IMR-90 (cell line): Measurements from ENCODE around the gene HS3ST6. TPM values are rescaled to one million over a fixed set of nuclear protein-coding genes. Genes with fewer than 3 reads are reported as not detected.

Experiments used
- ATAC-seq: fragments of 200-7000 bp; cut with Tn5 transposase; 2 replicates; pipeline ENCODE4 v1.9.1; 2020; ENCODE audit warnings: low read depth, mild to moderate bottlenecking, moderate library complexity
- BruUV-seq: library from RNA; stranded (reverse); fragments of 400-500 nt; replicated peaks from 2 replicates; lab custom pipeline; 2021; lab: Mats Ljungman, UMichigan
- CTCF ChIA-PET: fragments of 300-600 bp; formaldehyde crosslinking; extraction: SDS; loops from one replicate; lab custom pipeline; 2021; ENCODE audit warnings: antibody characterized with exemption; lab: Yijun Ruan, JAX
- POLR2A ChIA-PET: fragments of 300-600 bp; sonication (Branson Sonifier 250); formaldehyde crosslinking; loops from one replicate; lab custom pipeline; 2022; ENCODE audit warnings: antibody characterized with exemption; ENCODE audit not compliant: unreplicated experiment; lab: Charles Lee
- DNase-seq: peaks from one replicate; pipeline ENCODE4 v3.0.0; 2013
- H2AFZ ChIP-seq: replicated peaks from 2 replicates; pipeline ENCODE3; 2013; ENCODE audit warnings: low read length, mild to moderate bottlenecking; ENCODE audit not compliant: poor library complexity
- H2AK5ac ChIP-seq: 2 replicates; pipeline ENCODE4 v1.6.1; 2013; ENCODE audit warnings: low read depth, low read length, inconsistent platforms
- H2AK9ac ChIP-seq: replicated peaks from 2 replicates; pipeline ENCODE3; 2013; ENCODE audit warnings: mild to moderate bottlenecking, low read depth, low read length, moderate library complexity; ENCODE audit not compliant: poor library complexity
- H2BK120ac ChIP-seq: 2 replicates; pipeline ENCODE4 v1.6.1; 2013; ENCODE audit warnings: low read depth, low read length, inconsistent platforms
- H2BK15ac ChIP-seq: 3 replicates; pipeline ENCODE4 v1.6.1; 2013; ENCODE audit warnings: low read depth, low read length, inconsistent platforms
- H2BK20ac ChIP-seq: 2 replicates; pipeline ENCODE4 v1.6.1; 2013; ENCODE audit warnings: low read depth, mild to moderate bottlenecking, inconsistent platforms, low read length, moderate library complexity
- H2BK5ac ChIP-seq: 2 replicates; pipeline ENCODE4 v1.6.1; 2013; ENCODE audit warnings: mild to moderate bottlenecking, low read depth, low read length, inconsistent platforms; ENCODE audit not compliant: poor library complexity, severe bottlenecking
- H3K14ac ChIP-seq: replicated peaks from 2 replicates; pipeline ENCODE4 v1.6.1; 2013; ENCODE audit warnings: low read depth, low read length, inconsistent platforms
- H3K18ac ChIP-seq: 2 replicates; pipeline ENCODE4 v1.6.1; 2013; ENCODE audit warnings: low read depth, low read length, control low read depth
- H3K23ac ChIP-seq: 2 replicates; pipeline ENCODE4 v1.6.1; 2013; ENCODE audit warnings: low read depth, low read length, inconsistent platforms
- H3K27ac ChIP-seq: 2 replicates; pipeline ENCODE4 v1.5.1; 2013; ENCODE audit warnings: mild to moderate bottlenecking, control low read depth, low read length; ENCODE audit not compliant: insufficient read depth
- H3K27me3 ChIP-seq: 2 replicates; pipeline ENCODE4 v1.6.1; 2013; ENCODE audit warnings: low read length; ENCODE audit not compliant: control insufficient read depth, insufficient read depth
- H3K36me3 ChIP-seq: 2 replicates; pipeline ENCODE4 v1.6.1; 2013; ENCODE audit warnings: low read length, mixed read lengths; ENCODE audit not compliant: control insufficient read depth, insufficient read depth
- H3K4ac ChIP-seq: 2 replicates; pipeline ENCODE4 v1.6.1; 2013; ENCODE audit warnings: low read depth, low read length, inconsistent platforms
- H3K4me1 ChIP-seq: 2 replicates; pipeline ENCODE4 v1.6.1; 2013; ENCODE audit warnings: low read length, mixed read lengths; ENCODE audit not compliant: control insufficient read depth, insufficient read depth
- H3K4me2 ChIP-seq: 2 replicates; pipeline ENCODE4 v1.6.1; 2013; ENCODE audit warnings: low read depth, mild to moderate bottlenecking, control low read depth, low read length, moderate library complexity
- H3K4me3 ChIP-seq: 2 replicates; pipeline ENCODE4 v1.5.1; 2013; ENCODE audit warnings: low read depth, mild to moderate bottlenecking, control low read depth, low read length, moderate library complexity; ENCODE audit not compliant: insufficient read depth
- H3K56ac ChIP-seq: 2 replicates; pipeline ENCODE4 v1.6.1; 2013; ENCODE audit warnings: low read length, inconsistent platforms; ENCODE audit not compliant: insufficient read depth; ENCODE audit errors: extremely low read depth
- H3K79me1 ChIP-seq, 2 experiments: 2 replicates each; pipeline ENCODE4 v1.6.1; 2013; ENCODE audit warnings: low read length in 2 of 2, inconsistent platforms in 1 of 2, low read depth in 1 of 2
- H3K9ac ChIP-seq: 2 replicates; pipeline ENCODE4 v1.6.1; 2013; ENCODE audit warnings: low read depth, low read length, control low read depth
- H3K9me1 ChIP-seq: 2 replicates; pipeline ENCODE4 v1.6.1; 2013; ENCODE audit warnings: low read length, inconsistent platforms; ENCODE audit not compliant: insufficient read depth
- H3K9me3 ChIP-seq: 2 replicates; pipeline ENCODE4 v1.6.1; 2013; ENCODE audit warnings: low read length; ENCODE audit not compliant: control insufficient read depth, insufficient read depth
- H4K20me1 ChIP-seq: 2 replicates; pipeline ENCODE4 v1.6.1; 2013; ENCODE audit warnings: low read length, inconsistent platforms; ENCODE audit not compliant: insufficient read depth
- H4K5ac ChIP-seq: 2 replicates; pipeline ENCODE4 v1.6.1; 2013; ENCODE audit warnings: mild to moderate bottlenecking, low read depth, low read length, control low read depth
- H4K8ac ChIP-seq, 2 experiments: 2 replicates each; pipeline ENCODE4 v1.6.1; 2013; ENCODE audit warnings: low read depth in 2 of 2, low read length in 2 of 2, control low read depth in 1 of 2, inconsistent platforms in 1 of 2
- H4K91ac ChIP-seq: 2 replicates; pipeline ENCODE4 v1.6.1; 2013; ENCODE audit warnings: low read depth, low read length, inconsistent platforms; ENCODE audit not compliant: insufficient read depth
- BHLHE40 ChIP-seq: fragments of 150-350 bp; IDR thresholded peaks from 2 replicates; pipeline ENCODE4 v1.6.1; 2016; ENCODE audit warnings: mild to moderate bottlenecking, low read depth, low read length
- CEBPB ChIP-seq: IDR thresholded peaks from 2 replicates; pipeline ENCODE4 v1.6.1; 2012; ENCODE audit warnings: low read depth, low read length, improper control_type of control experiment
- FOS ChIP-seq: fragments of 150-350 bp; IDR thresholded peaks from 2 replicates; pipeline ENCODE4 v1.6.1; 2016; ENCODE audit warnings: low read depth, low read length
- MAFK ChIP-seq: IDR thresholded peaks from 2 replicates; pipeline ENCODE4 v1.6.1; 2012; ENCODE audit warnings: low read depth, low read length, improper control_type of control experiment
- MAZ ChIP-seq: IDR thresholded peaks from 2 replicates; pipeline ENCODE4 v1.6.1; 2012; ENCODE audit warnings: low read depth, mild to moderate bottlenecking, low read length, improper control_type of control experiment, moderate library complexity, borderline replicate concordance
- MXI1 ChIP-seq: IDR thresholded peaks from 2 replicates; pipeline ENCODE4 v1.6.1; 2012; ENCODE audit warnings: low read depth, mild to moderate bottlenecking, low read length, moderate library complexity, borderline replicate concordance
- NFE2L2 ChIP-seq: fragments of 150-350 bp; IDR thresholded peaks from 2 replicates; pipeline ENCODE4 v1.6.1; 2016; ENCODE audit warnings: low read depth, mild to moderate bottlenecking, low read length
- POLR2A ChIP-seq: IDR thresholded peaks from 2 replicates; pipeline ENCODE4 v1.6.1; 2012; ENCODE audit warnings: mild to moderate bottlenecking, low read depth, low read length
- RAD21 ChIP-seq: IDR thresholded peaks from 2 replicates; pipeline ENCODE4 v1.6.1; 2012; ENCODE audit warnings: low read length, improper control_type of control experiment
- RFX5 ChIP-seq: IDR thresholded peaks from 2 replicates; pipeline ENCODE4 v1.8.0; 2012; ENCODE audit warnings: low read depth, mild to moderate bottlenecking, low read length, moderate library complexity
- WGBS, 2 experiments: methylation state at CpG; one replicate each; pipeline versions ENCODE4 v1.1.5 to v1.1.7; 2013; ENCODE audit warnings: missing lambda C conversion rate in 2 of 2; ENCODE audit not compliant: insufficient read length in 1 of 2; ENCODE audit errors: extremely low coverage in 2 of 2; 5-methylcytosine and 5-hydroxymethylcytosine counted together
- dilution Hi-C: fragments of 300-500 bp; cut with HindIII; formaldehyde crosslinking; loops from one replicate; pipeline ENCODE4 v1.14.3; 2018; ENCODE audit warnings: low sequenced_read_pairs; ENCODE audit not compliant: unreplicated experiment
- in situ Hi-C: fragments of 300-500 bp; cut with MboI; formaldehyde crosslinking; loops from 3 replicates; pipeline ENCODE4 v1.14.3; 2019; ENCODE audit warnings: low sequenced_read_pairs, inconsistent platforms, mixed read lengths
- intact Hi-C: fragments of 100-400 bp; cut with micrococcal nuclease; formaldehyde crosslinking; loops from 2 replicates; pipeline ENCODE4 v1.10.0; 2022
- polyA plus RNA-seq, 3 experiments: library from polyadenylated mRNA; depleted of rRNA; stranded (reverse); fragments of >200 nt; gene quantifications; 2 replicates each; pipeline ENCODE4 v1.2.3, GENCODE V29; 2012; ENCODE audit warnings: low replicate concordance in 1 of 3
- total RNA-seq: library from RNA; depleted of rRNA; stranded (reverse); fragments of >200 nt; gene quantifications from 2 replicates; pipeline ENCODE4 v1.2.3, GENCODE V29; 2012
- TF ChIP-seq, protein P1 (sequence below): conservative IDR thresholded peaks from 2 replicates; pipeline ENCODE4 v1.5.1; 2012; ENCODE audit warnings: mild to moderate bottlenecking, low read depth, low read length, improper control_type of control experiment

HS3ST6 gene
- total and polyA plus RNA-seq, 2 of the 4 experiments (the other 2 are of a cell fraction): not detected

DNA sequence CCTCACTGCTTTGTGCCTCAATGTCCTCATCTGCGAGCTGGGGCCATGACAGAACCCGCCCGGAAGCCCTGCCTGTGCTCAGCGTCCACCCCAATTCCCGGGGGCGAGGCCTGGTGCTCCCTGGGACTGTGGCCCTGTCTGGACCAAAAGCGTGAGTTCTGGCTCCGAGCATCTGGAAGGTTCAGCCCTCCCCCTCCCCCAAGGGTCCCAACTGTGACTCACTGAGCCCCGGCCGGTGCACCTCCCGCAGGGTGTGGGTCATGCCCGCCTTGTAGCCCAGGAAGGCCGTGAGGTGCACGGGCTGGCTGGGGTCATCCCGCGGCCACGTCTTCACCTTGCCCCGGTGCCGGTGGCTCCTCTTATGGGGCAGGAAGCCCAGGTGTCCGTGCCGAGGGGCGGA, 35.5 kb upstream of the HS3ST6 start:
- no peaks in the 10 kb centered on the region for H3K36me3 ChIP-seq
- in situ Hi-C loops: no loop called here
- ChIA-PET CTCF (no interaction called here), POLR2A (no interaction called here)
- H2AFZ ChIP-seq: no peak overlapping the region
- no peaks in the 10 kb centered on the region for H4K20me1 ChIP-seq
- dilution Hi-C loops: no loop called here
- no peak overlapping the region for H2BK120ac ChIP-seq
- no peak overlapping the region for H3K4ac ChIP-seq
- H3K14ac ChIP-seq: no peak overlapping the region
- no peak overlapping the region for H4K91ac ChIP-seq
- no peak overlapping the region for H3K23ac ChIP-seq
- intact Hi-C loops: no loop called here
- no peak for TF ChIP-seq CEBPB
- TF ChIP-seq FOS: no peak
- no peak for TF ChIP-seq BHLHE40
- no peak for TF ChIP-seq MXI1
- no peak for TF ChIP-seq MAFK
- no peak for TF ChIP-seq MAZ
- no peak for TF ChIP-seq RAD21
- no peak for TF ChIP-seq RFX5
- no peak for TF ChIP-seq NFE2L2
- no peak for TF ChIP-seq POLR2A
- TF ChIP-seq, protein P1, sequence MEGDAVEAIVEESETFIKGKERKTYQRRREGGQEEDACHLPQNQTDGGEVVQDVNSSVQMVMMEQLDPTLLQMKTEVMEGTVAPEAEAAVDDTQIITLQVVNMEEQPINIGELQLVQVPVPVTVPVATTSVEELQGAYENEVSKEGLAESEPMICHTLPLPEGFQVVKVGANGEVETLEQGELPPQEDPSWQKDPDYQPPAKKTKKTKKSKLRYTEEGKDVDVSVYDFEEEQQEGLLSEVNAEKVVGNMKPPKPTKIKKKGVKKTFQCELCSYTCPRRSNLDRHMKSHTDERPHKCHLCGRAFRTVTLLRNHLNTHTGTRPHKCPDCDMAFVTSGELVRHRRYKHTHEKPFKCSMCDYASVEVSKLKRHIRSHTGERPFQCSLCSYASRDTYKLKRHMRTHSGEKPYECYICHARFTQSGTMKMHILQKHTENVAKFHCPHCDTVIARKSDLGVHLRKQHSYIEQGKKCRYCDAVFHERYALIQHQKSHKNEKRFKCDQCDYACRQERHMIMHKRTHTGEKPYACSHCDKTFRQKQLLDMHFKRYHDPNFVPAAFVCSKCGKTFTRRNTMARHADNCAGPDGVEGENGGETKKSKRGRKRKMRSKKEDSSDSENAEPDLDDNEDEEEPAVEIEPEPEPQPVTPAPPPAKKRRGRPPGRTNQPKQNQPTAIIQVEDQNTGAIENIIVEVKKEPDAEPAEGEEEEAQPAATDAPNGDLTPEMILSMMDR: no peak
- no peak overlapping the region for H2BK15ac ChIP-seq
- H2AK9ac ChIP-seq: no peak overlapping the region
- no peak overlapping the region for H2BK20ac ChIP-seq
- no peak overlapping the region for H4K5ac ChIP-seq
- H3K79me1 ChIP-seq: no peaks in the 10 kb centered on the region
- ATAC-seq: no peak
- DNase-seq: no peak
- H3K18ac ChIP-seq: no peak overlapping the region
- no TSS peak for BruUV-seq
- H3K9me3 ChIP-seq: no peaks in the 10 kb centered on the region
- H3K27me3 ChIP-seq: peaks cover 2% of the 10 kb centered on the region; the same call in 1 of the 2 replicates
- H3K9ac ChIP-seq: no peak overlapping the region
- WGBS, 2 experiments: 85% methylated on average over 6 of the region's 22 CpGs; no CpG with 5 or more reads in 1 of the 2 experiments
- no peak overlapping the region for H3K4me3 ChIP-seq
- H2AK5ac ChIP-seq: no peak overlapping the region
- no peak overlapping the region for H2BK5ac ChIP-seq
- no peaks in the 10 kb centered on the region for H3K9me1 ChIP-seq
- H3K4me1 ChIP-seq: no peaks in the 10 kb centered on the region
- no peak overlapping the region for H4K8ac ChIP-seq
- H3K27ac ChIP-seq: no peak overlapping the region
- no peak overlapping the region for H3K4me2 ChIP-seq
- H3K56ac ChIP-seq: no peak overlapping the region
